ENCODE measurements around the gene PLPPR2.

PLPPR2 gene

DNA sequence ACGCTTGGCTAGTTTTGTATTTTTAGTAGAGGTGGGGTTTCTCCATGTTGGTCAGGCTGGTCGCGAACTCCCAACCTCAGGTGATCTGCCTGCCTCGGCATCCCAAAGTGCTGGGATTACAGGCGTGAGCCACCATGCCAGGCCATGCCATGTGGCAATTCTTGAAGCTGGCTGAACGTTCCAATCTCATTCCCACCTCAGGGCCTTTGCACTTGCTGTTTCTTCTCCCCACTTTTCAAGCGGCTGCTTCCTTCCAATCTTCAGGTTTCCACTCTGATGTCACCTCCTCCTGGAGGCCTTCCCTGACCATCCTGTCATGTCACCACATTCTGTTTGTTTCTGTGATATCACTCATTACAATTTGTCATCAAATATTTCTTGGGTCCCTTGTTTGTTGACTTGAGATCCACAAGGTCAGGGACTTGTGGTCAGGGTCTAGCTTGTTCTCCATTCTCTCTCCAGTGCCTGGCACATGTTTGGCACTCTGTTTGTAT lies 24.7 kb downstream of the PLPPR2 start:
- no peak for TF ChIP-seq CTCF (IDR thresholded peaks at IDR 0.05; ENCODE audit: unreplicated experiment in 3 of 3)
- Mint-ChIP-seq H3K4me3 (peak overlapping the region; percentile 92 to 95 (median 92)), H3K9me3 (no peaks in the 10 kb centered on the region), H3K36me3 (ENCODE audit: low read depth) (peaks cover 4% of the 10 kb centered on the region), H3K4me1 (peaks cover 13% of the 10 kb centered on the region), H3K27me3 (ENCODE audit: low read depth) (peaks cover 36% of the 10 kb centered on the region), H3K27ac (peak overlapping the region in 1 of 3 experiments; percentile 77)

DNA sequence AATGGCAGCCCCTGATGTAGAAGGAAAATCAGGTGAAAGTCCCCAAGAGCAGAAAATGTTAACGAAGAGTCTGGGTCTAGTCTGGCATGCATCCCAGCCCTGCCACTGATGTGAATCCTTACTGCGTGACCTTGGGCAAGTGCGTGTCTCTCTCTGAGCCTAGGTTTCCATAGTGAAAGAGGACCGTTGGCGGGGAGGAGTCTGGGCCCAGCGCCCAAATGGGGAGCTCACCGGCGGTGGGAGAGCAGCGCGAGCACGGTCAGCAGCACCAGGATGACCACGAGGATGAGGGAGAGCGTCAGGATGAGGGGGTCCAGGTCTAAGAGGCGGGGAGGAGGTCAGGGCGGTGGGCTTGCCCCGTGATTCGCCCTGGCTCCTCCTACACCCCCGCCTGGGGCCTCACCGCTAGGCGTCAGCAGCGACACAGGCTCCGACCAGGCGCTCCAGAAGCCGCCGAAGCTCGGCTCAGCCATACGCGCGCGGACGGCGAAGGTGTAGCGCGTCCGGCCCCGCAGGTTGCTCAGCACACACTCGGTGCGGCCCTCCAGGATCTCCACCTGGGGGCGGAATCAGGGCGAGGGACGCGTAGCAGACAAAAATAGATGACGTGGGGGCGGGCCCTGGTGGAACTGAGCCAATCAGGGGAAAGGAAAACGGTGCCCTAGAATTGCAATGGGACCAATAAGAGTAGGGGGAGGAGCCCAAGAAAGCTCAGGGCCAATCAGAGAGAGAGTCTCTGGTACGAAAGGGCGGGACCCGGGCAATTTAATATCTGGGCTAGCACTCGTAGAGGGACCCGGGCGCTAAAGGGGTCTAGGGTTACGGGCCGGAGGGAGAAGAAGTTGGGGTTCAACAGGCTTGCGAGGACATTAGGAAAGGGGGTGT lies 25.7 kb downstream of the PLPPR2 start:
- peaks cover 13% of the 10 kb centered on the region for H3K4me1 Mint-ChIP-seq
- H3K36me3 Mint-ChIP-seq (ENCODE audit: low read depth) = peaks cover 4% of the 10 kb centered on the region
- peak overlapping the region; percentile 92 to 95 (median 92) for H3K4me3 Mint-ChIP-seq
- H3K27ac Mint-ChIP-seq = peak overlapping the region; percentile 1 to 88 (median 63)
- H3K27me3 Mint-ChIP-seq (ENCODE audit: low read depth) = peaks cover 36% of the 10 kb centered on the region
- no peaks in the 10 kb centered on the region for H3K9me3 Mint-ChIP-seq
- TF ChIP-seq CTCF (IDR thresholded peaks at IDR 0.05; ENCODE audit: unreplicated experiment in 3 of 3) = peak; percentile 64 to 80 (median 72)

GRCh38 chr19:11382898-11383705 lies 27.9 kb downstream of the PLPPR2 start:
- Mint-ChIP-seq H3K9me3 (no peaks in the 10 kb centered on the region), H3K36me3 (ENCODE audit: low read depth) (no peaks in the 10 kb centered on the region), H3K4me1 (peaks cover 6% of the 10 kb centered on the region), H3K27me3 (ENCODE audit: low read depth) (peaks cover 36% of the 10 kb centered on the region), H3K27ac (no peak overlapping the region), H3K4me3 (peak overlapping the region; percentile 65 to 73 (median 69))
- TF ChIP-seq CTCF (IDR thresholded peaks at IDR 0.05; ENCODE audit: unreplicated experiment in 3 of 3) = peak; percentile 12 to 66 (median 61)

DNA sequence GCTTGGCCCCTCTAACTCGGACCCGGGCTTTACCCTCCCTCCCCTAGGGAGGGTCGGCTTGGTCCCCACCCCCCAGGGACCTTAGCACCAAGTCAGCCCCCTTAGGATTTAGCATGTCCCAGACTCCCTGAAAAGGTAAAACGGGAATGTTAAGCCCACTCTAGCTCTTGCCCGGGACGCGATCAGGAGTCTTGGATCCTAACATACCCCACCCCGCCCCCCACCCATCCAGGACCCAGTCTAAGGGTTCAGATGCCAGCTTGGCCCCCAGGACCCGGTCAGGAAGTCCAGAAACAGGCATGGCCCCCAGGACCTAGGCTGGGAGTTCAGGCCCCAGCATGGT lies 28.4 kb downstream of the PLPPR2 start:
- Mint-ChIP-seq H3K9me3 (no peaks in the 10 kb centered on the region), H3K4me1 (peaks cover 6% of the 10 kb centered on the region), H3K27ac (no peak overlapping the region), H3K27me3 (ENCODE audit: low read depth) (peaks cover 36% of the 10 kb centered on the region), H3K36me3 (ENCODE audit: low read depth) (no peaks in the 10 kb centered on the region), H3K4me3 (peak overlapping the region; percentile 54 to 73 (median 54))
- no peak for TF ChIP-seq CTCF (IDR thresholded peaks at IDR 0.05; ENCODE audit: unreplicated experiment in 3 of 3)

GRCh38 chr19:11384778-11385129 lies 29.5 kb downstream of the PLPPR2 start:
- no peak for TF ChIP-seq CTCF (IDR thresholded peaks at IDR 0.05; ENCODE audit: unreplicated experiment in 3 of 3)
- Mint-ChIP-seq H3K27me3 (ENCODE audit: low read depth) (peaks cover 36% of the 10 kb centered on the region), H3K36me3 (ENCODE audit: low read depth) (no peaks in the 10 kb centered on the region), H3K9me3 (no peaks in the 10 kb centered on the region), H3K4me3 (peak overlapping the region; percentile 64 to 65 (median 64)), H3K27ac (peak overlapping the region in 1 of 3 experiments; percentile 31), H3K4me1 (peaks cover 6% of the 10 kb centered on the region)

All from nephron (organoid).